Measurements from ENCODE around the gene GRAMD2A.

DNA sequence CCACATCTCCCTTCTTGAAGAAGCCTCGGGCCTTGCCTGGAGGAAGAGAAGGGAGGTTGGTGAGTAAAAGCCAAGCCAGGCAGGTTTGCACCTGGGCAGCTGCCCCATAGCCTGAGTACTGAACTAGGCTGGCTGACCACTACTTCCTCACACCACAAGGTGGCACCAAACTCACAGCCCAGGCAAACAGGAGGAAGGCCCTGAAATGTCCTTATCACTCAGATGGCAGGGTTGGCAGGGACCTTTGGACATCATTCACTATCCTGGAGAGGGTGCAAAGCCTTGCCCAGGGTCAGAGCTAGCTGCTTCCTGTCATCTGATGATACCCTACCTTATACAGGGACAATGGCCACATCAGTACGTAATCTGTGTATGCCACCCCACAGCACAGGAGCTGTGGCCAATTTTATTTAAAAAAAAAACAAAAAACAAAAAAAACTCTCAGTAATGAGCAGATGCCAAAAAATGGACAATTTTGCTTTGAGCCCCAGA lies 2.2 kb upstream of the GRAMD2A start:
- TF ChIP-seq, protein P1, sequence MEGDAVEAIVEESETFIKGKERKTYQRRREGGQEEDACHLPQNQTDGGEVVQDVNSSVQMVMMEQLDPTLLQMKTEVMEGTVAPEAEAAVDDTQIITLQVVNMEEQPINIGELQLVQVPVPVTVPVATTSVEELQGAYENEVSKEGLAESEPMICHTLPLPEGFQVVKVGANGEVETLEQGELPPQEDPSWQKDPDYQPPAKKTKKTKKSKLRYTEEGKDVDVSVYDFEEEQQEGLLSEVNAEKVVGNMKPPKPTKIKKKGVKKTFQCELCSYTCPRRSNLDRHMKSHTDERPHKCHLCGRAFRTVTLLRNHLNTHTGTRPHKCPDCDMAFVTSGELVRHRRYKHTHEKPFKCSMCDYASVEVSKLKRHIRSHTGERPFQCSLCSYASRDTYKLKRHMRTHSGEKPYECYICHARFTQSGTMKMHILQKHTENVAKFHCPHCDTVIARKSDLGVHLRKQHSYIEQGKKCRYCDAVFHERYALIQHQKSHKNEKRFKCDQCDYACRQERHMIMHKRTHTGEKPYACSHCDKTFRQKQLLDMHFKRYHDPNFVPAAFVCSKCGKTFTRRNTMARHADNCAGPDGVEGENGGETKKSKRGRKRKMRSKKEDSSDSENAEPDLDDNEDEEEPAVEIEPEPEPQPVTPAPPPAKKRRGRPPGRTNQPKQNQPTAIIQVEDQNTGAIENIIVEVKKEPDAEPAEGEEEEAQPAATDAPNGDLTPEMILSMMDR (IDR thresholded peaks at IDR 0.05), result peak; percentile 94
- no peak for TF ChIP-seq ZFX (IDR thresholded peaks at IDR 0.05; ENCODE audit: borderline replicate concordance)

Measured in 22Rv1 (cell line).